GM18909 (cell line): ENCODE data around the gene PLCL1.

Source experiments
- ATAC-seq: cut with Tn5 transposase; IDR thresholded peaks from one replicate; pipeline ENCODE4 v1.9.1; 2021; ENCODE audit warnings: mild to moderate bottlenecking; ENCODE audit not compliant: unreplicated experiment, poor library complexity

PLCL1 gene

DNA sequence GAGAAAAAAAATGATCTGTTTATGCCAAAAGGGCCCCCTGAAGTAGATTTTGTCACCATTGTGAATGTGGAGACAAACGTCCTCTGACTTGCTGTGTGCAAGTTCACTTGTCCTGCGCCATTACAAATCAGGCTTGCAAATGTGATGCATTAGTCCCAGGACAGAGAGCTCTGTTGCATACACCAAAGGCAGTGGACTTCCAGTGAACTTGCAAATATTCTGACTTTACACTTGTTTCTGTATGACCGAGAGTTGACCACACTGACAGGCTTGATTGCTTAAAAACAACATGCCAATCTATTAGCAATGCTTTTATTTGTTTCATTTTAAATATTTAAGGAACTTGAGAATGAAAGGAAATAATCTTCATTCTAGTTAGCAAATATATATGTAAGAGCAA, 293.2 kb downstream of the PLCL1 start:
- peak; percentile 63 for ATAC-seq

DNA sequence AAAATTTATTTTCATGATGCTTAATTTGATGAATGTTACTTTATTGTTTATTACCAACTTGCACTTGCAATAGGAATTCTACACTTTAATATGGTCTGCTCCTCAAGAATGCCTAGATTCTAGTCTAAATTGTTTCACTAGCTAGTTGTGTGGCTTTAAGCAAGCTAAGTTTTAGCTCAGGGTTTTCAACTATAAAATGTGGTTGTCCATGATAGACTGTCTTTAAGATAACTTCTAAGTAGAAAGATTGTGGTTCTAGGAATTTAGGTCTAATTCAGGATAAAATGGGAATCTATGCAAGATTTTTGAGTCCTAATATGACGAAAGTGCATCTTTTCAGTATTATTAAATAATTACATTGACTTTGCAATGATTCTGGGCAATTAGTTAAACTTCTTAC, 294.0 kb downstream of the PLCL1 start:
- no peak for ATAC-seq

DNA sequence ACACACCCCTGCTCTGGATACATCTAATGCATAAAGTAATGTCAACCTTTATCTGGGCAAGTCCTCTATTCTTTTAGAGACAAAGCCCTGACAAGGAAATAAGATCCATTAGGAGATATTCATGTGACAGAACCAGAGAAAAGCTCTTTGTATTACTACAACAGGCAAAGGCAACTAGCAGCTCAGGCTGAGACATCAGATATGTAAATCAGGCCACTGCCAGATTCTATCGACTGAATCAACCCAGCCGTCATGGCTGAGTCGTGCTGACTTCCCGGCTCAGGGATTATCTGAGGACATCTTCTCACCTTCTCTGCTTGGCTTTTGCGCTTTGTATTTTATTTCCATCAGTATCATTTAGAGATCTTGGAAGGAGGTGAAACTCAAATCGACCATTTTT, 294.5 kb downstream of the PLCL1 start:
- no peak for ATAC-seq

DNA sequence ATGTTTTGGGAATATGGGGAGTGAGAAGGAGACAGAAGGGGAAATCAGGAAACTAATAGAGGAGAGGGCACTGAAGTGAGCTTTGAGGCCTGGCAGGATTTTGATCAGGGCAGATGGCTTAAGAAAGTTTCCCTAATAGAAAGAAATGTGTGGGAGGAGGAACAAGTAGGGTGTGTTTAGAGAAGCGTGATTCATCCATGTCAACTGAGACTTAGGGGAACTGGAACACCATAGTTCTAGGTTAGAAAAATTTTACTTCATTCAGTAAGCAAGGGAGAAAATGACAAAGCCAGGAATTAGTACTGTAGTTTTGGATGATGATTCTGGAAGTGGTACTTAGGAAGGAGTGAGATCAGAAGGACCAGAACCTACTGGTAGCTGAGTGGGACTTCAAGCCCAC, 296.0 kb downstream of the PLCL1 start:
- ATAC-seq, result no peak

DNA sequence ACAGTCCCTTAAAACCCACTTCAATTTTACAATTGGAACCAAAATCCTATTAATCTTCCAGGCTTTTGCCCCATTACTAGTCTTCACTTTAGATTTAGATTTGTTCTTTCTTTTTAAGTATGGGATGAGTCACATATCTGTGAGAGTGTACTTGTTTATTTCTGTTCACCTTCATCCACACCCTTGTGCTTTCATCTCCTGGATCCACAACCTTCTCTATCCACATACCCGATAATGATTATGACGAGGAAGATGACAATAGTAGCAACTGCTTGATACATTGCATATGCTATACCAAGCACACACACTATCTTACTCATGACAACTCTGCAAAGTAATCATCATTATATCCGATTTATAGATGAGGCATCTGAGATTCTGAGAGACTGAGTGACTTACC, 297.3 kb downstream of the PLCL1 start:
- ATAC-seq, result no peak

DNA sequence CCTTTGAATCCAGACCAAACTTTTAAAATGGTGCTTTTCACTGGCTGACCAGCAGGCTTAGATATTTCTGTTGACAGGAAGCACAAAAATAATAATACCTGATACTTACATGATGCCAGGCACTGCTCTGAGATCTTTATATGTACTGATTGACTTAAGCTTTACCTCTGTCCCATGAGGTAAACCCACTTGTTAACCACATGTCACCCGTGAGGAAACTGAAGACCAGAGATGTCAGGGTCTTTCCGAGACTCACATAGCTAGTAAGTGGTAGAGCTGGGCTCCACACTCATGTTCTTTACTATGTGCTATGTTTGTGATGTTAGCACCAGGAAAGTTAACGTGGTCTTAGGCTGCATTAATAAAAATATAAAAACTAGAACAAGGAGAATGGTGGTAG, 297.7 kb downstream of the PLCL1 start:
- ATAC-seq, result no peak

DNA sequence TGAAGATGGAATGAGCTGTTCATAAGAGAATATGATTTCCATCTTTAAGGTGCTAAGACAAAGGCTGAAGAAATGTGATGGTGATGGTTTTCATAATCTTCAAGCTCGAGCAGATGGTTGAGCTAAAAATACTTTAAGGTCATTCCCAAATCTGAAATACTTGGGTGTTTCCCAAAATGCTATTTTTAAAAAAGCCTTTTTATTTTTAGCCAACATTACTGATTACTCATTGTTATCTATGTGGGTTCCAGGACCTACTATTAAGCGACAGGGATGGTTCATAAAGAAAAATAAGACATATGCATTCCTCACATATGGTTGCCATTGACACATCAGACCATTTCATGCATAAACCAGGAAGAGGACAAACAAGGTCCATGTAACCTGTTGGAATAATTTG, 298.5 kb downstream of the PLCL1 start:
- ATAC-seq, result no peak

DNA sequence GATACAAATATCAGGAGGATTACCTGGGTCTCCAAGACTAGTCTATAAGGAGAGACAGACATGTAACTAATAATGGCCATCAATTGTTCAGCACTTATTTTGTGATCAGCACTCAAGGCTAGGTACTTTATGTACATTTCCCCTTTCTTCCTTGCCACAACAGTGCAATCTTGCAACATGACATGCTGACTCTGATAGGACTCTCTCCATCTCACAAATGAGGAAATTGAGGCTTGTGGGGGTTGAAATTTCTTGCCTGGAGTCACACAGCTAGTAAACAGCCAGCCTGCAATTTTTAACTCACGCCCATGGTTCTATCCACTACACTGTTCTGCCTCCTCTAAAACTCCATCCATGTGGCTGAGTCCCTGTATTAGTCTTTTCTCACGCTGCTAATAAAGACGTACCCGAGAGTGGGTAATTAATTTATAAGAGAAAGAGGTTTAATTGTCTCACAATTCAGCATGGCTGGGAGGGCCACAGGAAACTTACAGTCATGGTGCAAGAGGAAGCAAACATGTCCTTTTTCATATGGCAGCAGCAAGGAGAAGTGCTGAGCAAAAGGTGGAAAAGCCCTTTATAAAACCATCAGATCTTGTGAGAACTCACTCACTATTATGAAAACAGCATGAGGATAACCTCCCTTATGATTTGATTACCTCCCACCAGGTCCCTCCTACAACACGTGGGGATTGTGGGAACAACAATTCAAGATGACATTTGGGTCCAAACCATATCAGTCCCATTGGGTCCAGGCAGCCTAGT, 302.4 kb downstream of the PLCL1 start:
- ATAC-seq, result no peak

DNA sequence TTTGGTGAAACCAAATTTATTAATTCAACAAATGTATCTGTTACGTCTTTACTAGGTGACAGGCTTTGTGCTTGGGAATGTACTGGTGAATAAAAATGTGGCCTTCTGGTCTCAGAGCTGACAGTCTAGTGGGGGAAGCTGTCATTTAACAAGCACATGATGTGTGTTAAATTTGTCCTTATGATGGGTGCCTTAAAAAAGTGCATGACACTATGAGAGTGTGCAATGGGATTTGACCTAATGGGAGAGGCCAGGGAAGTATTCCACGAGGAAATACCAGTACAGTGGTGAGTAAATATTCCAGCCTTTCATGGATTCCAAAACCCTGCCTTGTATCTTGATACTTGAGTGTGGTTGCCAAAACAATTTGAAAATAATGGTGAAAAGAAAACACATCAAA, 308.9 kb downstream of the PLCL1 start:
- no peak for ATAC-seq

DNA sequence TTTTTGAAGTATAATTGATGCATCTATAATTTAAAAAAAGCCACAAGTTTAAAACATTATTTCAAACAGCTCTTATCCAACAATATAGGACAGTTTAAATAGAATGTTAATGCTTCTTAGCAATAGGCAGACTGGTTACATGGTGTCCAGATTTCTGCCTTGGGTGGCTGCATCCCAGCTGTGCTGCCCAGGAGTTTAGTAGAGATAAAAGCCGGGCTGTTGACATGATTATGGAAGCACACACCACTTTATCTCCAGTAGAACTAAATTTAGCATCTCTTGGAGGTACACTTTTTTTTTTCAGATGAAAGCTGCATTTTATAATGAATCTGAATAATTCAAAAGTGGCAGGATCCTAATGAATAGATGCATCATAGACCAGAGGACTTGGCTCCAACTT, 309.7 kb downstream of the PLCL1 start:
- ATAC-seq, result no peak

DNA sequence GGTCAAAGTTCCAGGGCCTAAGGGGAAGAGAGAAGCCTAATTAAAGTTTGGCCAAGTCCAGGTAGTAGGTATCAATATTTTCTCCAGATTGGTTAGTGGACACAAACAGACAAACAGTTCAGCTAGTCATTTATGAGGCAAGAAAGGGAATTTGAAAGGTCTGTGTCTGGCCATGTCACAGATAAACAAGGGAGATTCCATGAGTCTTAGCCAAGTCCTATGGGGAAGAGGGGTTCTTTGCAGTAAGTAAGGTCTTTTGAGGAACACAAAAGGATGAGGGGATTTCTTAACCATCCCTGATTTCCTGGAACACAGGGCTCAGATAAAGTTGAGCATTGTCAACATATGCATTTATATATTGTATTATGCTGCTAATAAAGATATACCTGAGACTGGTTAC, 310.8 kb downstream of the PLCL1 start:
- no peak for ATAC-seq

DNA sequence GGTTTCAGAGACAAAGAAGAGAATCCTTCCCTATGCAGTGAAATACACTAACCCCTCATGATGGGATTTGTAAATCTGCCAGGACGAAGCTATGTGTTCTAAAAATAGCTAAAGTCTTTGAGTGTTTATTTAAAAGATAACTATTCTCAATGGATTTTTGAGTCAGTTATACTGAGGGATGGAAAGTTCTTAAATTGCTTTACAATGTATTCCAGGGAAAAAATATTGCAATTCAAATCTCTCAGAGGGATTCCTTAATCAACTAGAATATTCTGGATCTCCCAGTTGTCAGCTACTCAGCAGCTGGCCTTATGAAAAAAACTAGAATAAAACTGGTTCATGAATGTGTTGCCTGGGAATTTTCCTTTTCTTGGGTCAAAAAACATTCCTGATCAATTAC, 312.4 kb downstream of the PLCL1 start:
- ATAC-seq, result no peak

DNA sequence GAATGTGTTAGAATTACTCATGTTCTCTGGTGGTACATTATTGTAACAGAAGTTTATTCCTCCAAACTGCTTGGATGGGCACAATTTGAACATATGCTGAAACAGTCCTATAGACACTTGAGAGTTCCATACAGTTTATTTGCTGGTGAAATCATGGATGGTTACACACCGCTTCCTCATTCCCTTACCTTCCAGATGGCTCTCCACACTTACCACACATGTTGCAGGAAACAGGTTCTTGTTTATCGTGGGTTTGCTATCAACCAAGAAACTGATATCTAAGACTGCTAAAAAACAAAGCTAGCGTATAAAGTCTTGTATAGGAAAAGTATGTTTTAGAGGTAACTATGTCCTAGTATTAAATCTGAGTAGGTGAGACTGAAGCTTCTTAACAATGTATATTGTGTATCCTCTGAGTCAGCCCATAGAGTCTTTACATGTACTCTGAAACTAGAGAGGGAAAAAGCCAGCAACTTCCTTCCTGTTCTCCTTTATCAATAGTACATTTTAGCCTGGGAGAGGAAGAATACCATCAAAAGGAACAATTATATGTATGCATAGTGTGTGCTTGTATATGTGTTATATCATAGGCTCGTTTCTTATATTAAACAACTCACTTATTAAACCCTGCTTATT, 313.1 kb downstream of the PLCL1 start:
- ATAC-seq, result no peak

DNA sequence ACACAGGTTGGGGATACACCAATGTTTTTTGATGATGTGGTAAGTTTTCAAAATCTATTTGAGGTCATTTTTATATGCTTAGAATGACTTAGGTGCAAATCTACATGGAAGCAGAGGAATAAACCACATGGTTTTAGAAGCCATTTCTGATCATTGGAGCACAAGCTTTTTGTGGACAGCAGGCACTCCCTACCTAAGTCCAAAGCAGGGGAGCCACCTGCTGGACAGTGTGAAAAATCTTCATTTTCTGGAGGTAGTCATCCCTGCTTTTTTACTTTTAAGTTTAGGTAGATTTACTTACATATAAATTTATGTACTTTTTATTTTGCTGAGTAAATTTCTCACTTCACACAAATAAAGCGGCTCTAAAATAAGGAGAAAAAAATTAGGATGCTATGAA, 323.2 kb downstream of the PLCL1 start:
- peak; percentile 77 for ATAC-seq

DNA sequence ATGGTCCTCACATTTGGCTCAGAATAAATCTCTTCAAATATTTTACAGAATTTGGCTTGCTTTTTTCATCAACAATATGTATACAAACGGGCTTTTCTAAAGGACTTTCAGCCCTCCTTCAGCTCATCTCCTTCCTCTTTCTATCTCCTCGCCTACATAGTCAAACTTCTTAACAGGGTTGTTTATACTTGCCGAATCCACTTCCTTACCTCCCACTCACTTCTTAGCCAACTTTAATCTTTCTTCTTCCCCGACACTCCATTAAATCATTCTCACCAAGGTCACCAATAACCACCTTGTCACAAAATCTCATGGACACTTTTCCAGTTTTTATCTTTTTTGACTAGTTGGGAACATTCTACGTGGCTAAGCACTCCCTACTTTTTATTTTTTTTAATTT, 325.2 kb downstream of the PLCL1 start:
- ATAC-seq, result no peak

DNA sequence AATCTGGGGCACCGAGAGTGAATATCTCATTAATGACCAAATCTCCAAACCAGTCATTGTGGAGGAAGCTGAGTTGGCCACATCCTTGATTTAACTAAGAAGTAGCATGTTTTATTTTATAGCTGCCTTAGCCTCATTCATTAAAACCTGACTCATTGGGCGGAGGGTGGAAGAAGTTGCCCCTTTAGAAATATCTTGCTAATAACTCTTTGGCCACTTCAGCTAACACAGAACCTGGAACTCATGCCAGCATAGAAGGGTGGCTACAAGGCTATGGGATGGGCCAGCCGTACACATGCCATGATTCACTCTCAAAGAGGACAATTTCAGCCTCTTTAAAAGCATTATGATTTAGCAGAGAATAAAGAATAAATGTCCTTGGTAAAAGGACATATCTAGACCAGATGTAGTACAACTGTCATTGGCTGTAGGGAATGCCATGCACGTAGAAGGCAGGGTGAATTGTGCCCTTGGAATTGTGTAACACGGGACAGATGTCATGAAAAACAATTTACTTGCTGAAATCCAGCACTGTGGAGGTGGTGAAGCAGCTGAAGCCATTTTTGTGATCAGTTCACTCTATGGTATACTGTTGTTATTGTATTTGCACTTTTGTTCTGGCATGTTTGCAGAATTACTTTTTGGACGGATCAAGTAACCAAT, 330.0 kb downstream of the PLCL1 start:
- ATAC-seq, result no peak

DNA sequence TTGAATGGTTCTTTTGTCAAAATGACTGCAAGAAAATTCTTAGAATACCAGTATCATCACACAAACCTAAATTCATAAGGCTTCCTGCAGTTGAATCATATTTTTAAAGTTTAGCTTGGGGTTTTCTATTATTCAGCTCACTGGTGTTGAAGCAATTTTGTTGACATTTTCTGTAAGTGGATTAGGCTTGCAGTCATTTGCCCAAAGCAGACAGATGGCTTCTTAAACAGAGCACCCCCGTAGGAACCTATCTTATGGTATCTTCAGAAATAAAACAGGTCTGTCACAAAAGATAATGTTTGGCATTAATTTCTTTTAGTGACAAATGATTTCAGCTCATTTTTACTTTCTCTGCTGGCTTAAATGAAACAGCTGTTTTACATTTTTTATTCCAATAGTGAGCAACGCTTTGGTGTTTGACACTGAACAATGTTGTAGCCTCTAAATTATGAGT, 331.1 kb downstream of the PLCL1 start:
- ATAC-seq, result no peak

DNA sequence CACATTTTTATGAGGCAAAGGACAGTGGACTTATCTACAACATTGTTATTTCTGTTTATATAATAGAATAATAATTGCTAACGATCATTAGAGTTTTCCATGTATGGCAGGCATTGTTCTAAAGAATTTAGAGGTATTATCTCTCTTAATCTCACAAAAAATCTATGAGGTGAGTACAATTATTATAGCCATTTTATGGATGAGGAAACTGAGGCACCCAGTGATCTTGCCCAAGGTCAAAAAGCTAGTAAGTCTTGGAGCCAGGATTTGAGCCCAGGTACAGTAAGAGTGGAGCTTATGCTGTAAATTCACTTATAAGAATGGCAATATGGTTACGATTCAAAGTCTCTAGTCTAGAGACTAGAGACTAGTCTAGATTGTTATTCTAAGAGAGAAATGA, 331.7 kb downstream of the PLCL1 start:
- ATAC-seq, result no peak

DNA sequence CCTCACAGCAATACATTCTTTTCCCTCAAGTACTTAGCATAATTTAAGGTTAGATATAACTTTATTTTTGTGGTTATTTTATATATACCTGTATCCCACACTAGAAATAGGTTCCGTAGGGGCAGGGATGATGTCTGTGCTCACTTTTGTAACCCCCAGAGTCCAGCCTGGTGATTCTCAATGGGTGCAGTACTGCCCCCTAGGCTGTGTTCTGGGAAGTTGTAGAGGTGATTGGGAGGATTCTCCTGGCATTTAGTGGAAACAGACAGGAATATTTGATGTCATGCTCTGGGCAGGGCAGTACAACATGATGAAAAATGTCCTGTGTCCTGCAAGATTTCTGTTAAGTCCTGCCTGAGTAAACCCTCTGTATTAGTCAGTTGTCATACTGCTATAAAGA, 333.3 kb downstream of the PLCL1 start:
- no peak for ATAC-seq

DNA sequence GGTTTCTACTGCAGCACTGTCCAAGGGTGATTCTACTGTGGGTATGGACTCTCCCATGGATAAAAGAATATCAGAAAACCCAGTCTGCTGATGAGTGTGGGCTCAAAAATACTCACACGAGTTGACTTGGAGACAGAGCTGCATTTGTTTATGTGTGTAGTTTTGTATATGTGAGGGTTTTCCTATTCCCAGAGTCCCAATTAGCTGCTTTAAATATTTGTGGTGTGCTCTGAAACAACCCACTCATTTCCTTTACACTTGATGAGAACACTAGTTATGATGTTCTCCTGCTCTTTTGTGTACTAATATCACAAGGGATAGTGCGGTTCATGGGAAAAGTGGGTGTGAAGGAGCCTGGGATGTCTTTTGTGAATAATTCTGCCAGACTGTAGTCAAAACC, 337.3 kb downstream of the PLCL1 start:
- ATAC-seq, result no peak

DNA sequence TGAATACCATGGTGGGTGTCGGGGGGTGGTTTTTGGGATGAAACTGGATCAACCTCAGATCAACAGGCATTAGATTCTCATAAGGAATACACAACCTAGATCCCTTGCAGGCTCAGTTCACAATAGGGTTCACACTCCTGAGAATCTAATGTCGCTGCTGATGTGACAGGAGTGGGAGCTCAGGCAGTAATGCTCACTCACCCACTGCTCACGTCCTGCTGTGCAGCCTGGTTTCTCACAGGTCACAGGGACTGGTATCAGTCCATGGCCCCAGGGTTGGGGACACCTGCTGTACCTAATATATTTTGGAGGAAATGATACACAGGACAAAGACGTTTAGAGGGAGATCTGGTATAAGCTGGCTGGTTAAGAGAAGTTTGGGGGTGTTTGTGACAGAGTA, 338.8 kb downstream of the PLCL1 start:
- ATAC-seq, result no peak

DNA sequence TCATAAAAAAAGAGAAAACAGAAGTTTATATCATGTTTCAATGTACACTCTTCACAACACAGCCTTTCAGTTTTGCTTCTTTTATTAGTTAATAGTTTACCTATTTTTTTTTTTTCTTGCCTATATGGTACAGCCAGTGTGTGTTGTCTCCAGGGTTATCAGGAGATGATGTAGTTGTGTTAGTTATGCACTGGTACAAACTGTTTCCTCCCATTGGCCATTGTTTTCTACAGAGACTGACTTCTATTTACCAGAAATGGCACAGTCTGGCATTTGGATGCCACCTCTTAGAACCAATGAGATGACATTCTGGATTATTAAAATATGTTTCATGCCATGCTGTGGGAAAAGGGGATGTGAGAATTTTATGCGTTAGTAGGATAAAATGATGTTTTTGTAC, 339.4 kb downstream of the PLCL1 start:
- ATAC-seq, result no peak
